Ovary (tissue), 3 donors: ENCODE results near the gene WBP2.

Experiments
- CTCF ChIP-seq, 3 donors: fragments of 450-650 bp in 2 of 3; fragments of 200-600 bp in 1 of 3; IDR thresholded peaks; one replicate each; pipeline versions ENCODE4 v1.5.1 to v1.8.0; 2016 to 2022; ENCODE audit warnings: antibody characterized with exemption in 3 of 3, mild to moderate bottlenecking in 1 of 3
- EP300 ChIP-seq: sonication (generic); formaldehyde crosslinking; IDR thresholded peaks from one replicate; pipeline ENCODE4 v1.6.1; 2017; ENCODE audit warnings: antibody characterized with exemption
- POLR2A ChIP-seq: fragments of 450-650 bp; IDR thresholded peaks from one replicate; pipeline ENCODE4 v1.6.1; 2017; ENCODE audit warnings: antibody characterized with exemption, mild to moderate bottlenecking, moderate library complexity
- donor health status: DM: no; HTN: no; CAD: no.

GRCh38 chr17:75837899-75838298, 17.2 kb downstream of the WBP2 start:
- TF ChIP-seq CTCF (IDR thresholded peaks at IDR 0.05): no peak
- no peak for TF ChIP-seq POLR2A
- no peak for TF ChIP-seq EP300
